Memory B cell (primary cell): ENCODE measurements around the gene UMAD1.

Experiments used
- ATAC-seq: fragments of 150-1000 bp; cut with Tn5 transposase; 2 replicates; pipeline ENCODE4 v1.10.0; 2021; ENCODE audit warnings: low read depth, mild to moderate bottlenecking, moderate library complexity
- DNase-seq, 2 donors: peaks; one replicate each; pipeline ENCODE4 v3.0.0; 2022; ENCODE audit warnings: low spot score in 2 of 2
- H3K27ac Mint-ChIP-seq: one replicate; pipeline ENCODE4 v1.8.0; 2022; ENCODE audit warnings: mild to moderate bottlenecking, moderate library complexity, mixed read lengths
- H3K27me3 Mint-ChIP-seq: one replicate; pipeline ENCODE4 v1.8.0; 2022; ENCODE audit warnings: mixed read lengths
- H3K36me3 Mint-ChIP-seq: one replicate; pipeline ENCODE4 v1.8.0; 2022; ENCODE audit warnings: mild to moderate bottlenecking, mixed read lengths
- H3K4me1 Mint-ChIP-seq: one replicate; pipeline ENCODE4 v1.8.0; 2022; ENCODE audit warnings: mixed read lengths
- H3K4me3 Mint-ChIP-seq: one replicate; pipeline ENCODE4 v1.8.0; 2022; ENCODE audit warnings: mild to moderate bottlenecking, moderate library complexity, mixed read lengths
- H3K9me3 Mint-ChIP-seq: one replicate; pipeline ENCODE4 v1.8.0; 2022; ENCODE audit warnings: mixed read lengths

The UMAD1 gene

GRCh38 chr7:7889791-7890568 is 249.4 kb downstream of the UMAD1 start:
- Mint-ChIP-seq H3K9me3 (no peaks in the 10 kb centered on the region), H3K36me3 (peaks cover 7% of the 10 kb centered on the region), H3K4me3 (no peak overlapping the region), H3K27me3 (no peaks in the 10 kb centered on the region), H3K4me1 (no peaks in the 10 kb centered on the region), H3K27ac (no peak overlapping the region)
- no peak for ATAC-seq
- DNase-seq = no peak

GRCh38 chr7:7895004-7895650 is 254.6 kb downstream of the UMAD1 start:
- H3K27ac Mint-ChIP-seq = no peak overlapping the region
- H3K27me3 Mint-ChIP-seq = no peaks in the 10 kb centered on the region

GRCh38 chr7:7895754-7896153 is 255.2 kb downstream of the UMAD1 start:
- Mint-ChIP-seq H3K9me3 (no peaks in the 10 kb centered on the region), H3K27me3 (no peaks in the 10 kb centered on the region), H3K4me3 (no peak overlapping the region), H3K4me1 (no peaks in the 10 kb centered on the region), H3K27ac (no peak overlapping the region), H3K36me3 (peaks cover 12% of the 10 kb centered on the region)
- no peak for ATAC-seq
- no peak for DNase-seq

More at GRCh38 chr7:7895004-7895650, 254.6 kb downstream of the UMAD1 start:
- no peak overlapping the region for H3K4me3 Mint-ChIP-seq
- DNase-seq (no peak), ATAC-seq (no peak)
- H3K4me1 Mint-ChIP-seq = no peaks in the 10 kb centered on the region
- H3K36me3 Mint-ChIP-seq = peaks cover 13% of the 10 kb centered on the region
- H3K9me3 Mint-ChIP-seq = no peaks in the 10 kb centered on the region

GRCh38 chr7:7897509-7897908 is 257.0 kb downstream of the UMAD1 start:
- ATAC-seq (no peak), DNase-seq (no peak)
- Mint-ChIP-seq H3K27ac (no peak overlapping the region), H3K27me3 (no peaks in the 10 kb centered on the region), H3K9me3 (no peaks in the 10 kb centered on the region), H3K4me3 (no peak overlapping the region), H3K4me1 (no peaks in the 10 kb centered on the region), H3K36me3 (peaks cover 8% of the 10 kb centered on the region)

- Mint-ChIP-seq H3K9me3 (no peaks in the 10 kb centered on the region), H3K27ac (no peak overlapping the region), H3K27me3 (no peaks in the 10 kb centered on the region)
These were observed 257.5 kb downstream of the UMAD1 start for GRCh38 chr7:7897949-7898515.

GRCh38 chr7:7902845-7903244 is 262.3 kb downstream of the UMAD1 start:
- Mint-ChIP-seq H3K36me3 (peaks cover 14% of the 10 kb centered on the region), H3K9me3 (peaks cover 6% of the 10 kb centered on the region), H3K27me3 (no peaks in the 10 kb centered on the region), H3K4me1 (peaks cover 2% of the 10 kb centered on the region), H3K4me3 (no peak overlapping the region), H3K27ac (peak overlapping the region; percentile 10)
- ATAC-seq (no peak), DNase-seq (no peak)

More at GRCh38 chr7:7897949-7898515, 257.5 kb downstream of the UMAD1 start:
- no peaks in the 10 kb centered on the region for H3K4me1 Mint-ChIP-seq
- H3K4me3 Mint-ChIP-seq = no peak overlapping the region
- ATAC-seq (no peak), DNase-seq (no peak)
- peaks cover 8% of the 10 kb centered on the region for H3K36me3 Mint-ChIP-seq

- no peak overlapping the region for H3K4me3 Mint-ChIP-seq
- no peak for ATAC-seq
- peaks cover 6% of the 10 kb centered on the region for H3K4me1 Mint-ChIP-seq
- peak overlapping the region; percentile 68 for H3K27ac Mint-ChIP-seq
- DNase-seq = no peak
- H3K36me3 Mint-ChIP-seq = peaks cover 16% of the 10 kb centered on the region
- H3K27me3 Mint-ChIP-seq = no peaks in the 10 kb centered on the region
- H3K9me3 Mint-ChIP-seq = peaks cover 6% of the 10 kb centered on the region
These were observed 266.8 kb downstream of the UMAD1 start for GRCh38 chr7:7907306-7907705.

- Mint-ChIP-seq H3K36me3 (peaks cover 16% of the 10 kb centered on the region), H3K4me1 (peaks cover 6% of the 10 kb centered on the region), H3K27ac (no peak overlapping the region), H3K27me3 (no peaks in the 10 kb centered on the region), H3K9me3 (peaks cover 6% of the 10 kb centered on the region), H3K4me3 (no peak overlapping the region)
- ATAC-seq (no peak), DNase-seq (no peak)
These were observed 268.1 kb downstream of the UMAD1 start for GRCh38 chr7:7908622-7909145.

GRCh38 chr7:7909376-7909775 is 268.8 kb downstream of the UMAD1 start:
- Mint-ChIP-seq H3K4me3 (no peak overlapping the region), H3K27ac (no peak overlapping the region), H3K36me3 (peaks cover 14% of the 10 kb centered on the region), H3K4me1 (peaks cover 6% of the 10 kb centered on the region), H3K27me3 (no peaks in the 10 kb centered on the region), H3K9me3 (peaks cover 6% of the 10 kb centered on the region)
- ATAC-seq = no peak
- no peak for DNase-seq

GRCh38 chr7:7911369-7912123 is 271.0 kb downstream of the UMAD1 start:
- Mint-ChIP-seq H3K27ac (no peak overlapping the region), H3K9me3 (peaks cover 4% of the 10 kb centered on the region), H3K4me3 (no peak overlapping the region), H3K4me1 (peaks cover 8% of the 10 kb centered on the region), H3K27me3 (no peaks in the 10 kb centered on the region), H3K36me3 (peaks cover 19% of the 10 kb centered on the region)
- DNase-seq = no peak
- ATAC-seq = no peak

GRCh38 chr7:7912937-7913336 is 272.4 kb downstream of the UMAD1 start:
- Mint-ChIP-seq H3K27me3 (no peaks in the 10 kb centered on the region), H3K4me3 (no peak overlapping the region), H3K36me3 (peaks cover 19% of the 10 kb centered on the region), H3K27ac (no peak overlapping the region), H3K4me1 (peaks cover 10% of the 10 kb centered on the region), H3K9me3 (no peaks in the 10 kb centered on the region)
- DNase-seq (no peak), ATAC-seq (no peak)

GRCh38 chr7:7913504-7913903 is 273.0 kb downstream of the UMAD1 start:
- DNase-seq = no peak
- no peak overlapping the region for H3K4me3 Mint-ChIP-seq
- peaks cover 10% of the 10 kb centered on the region for H3K4me1 Mint-ChIP-seq
- H3K36me3 Mint-ChIP-seq = peaks cover 19% of the 10 kb centered on the region
- ATAC-seq = no peak
- H3K27me3 Mint-ChIP-seq = no peaks in the 10 kb centered on the region
- H3K27ac Mint-ChIP-seq = no peak overlapping the region
- H3K9me3 Mint-ChIP-seq = no peaks in the 10 kb centered on the region

GRCh38 chr7:7914547-7914946 is 274.0 kb downstream of the UMAD1 start:
- DNase-seq (no peak), ATAC-seq (no peak)
- Mint-ChIP-seq H3K4me1 (peaks cover 19% of the 10 kb centered on the region), H3K27me3 (no peaks in the 10 kb centered on the region), H3K36me3 (peaks cover 19% of the 10 kb centered on the region), H3K4me3 (no peak overlapping the region), H3K9me3 (no peaks in the 10 kb centered on the region), H3K27ac (no peak overlapping the region)

GRCh38 chr7:7916064-7916463 is 275.5 kb downstream of the UMAD1 start:
- no peak overlapping the region for H3K4me3 Mint-ChIP-seq
- H3K9me3 Mint-ChIP-seq = no peaks in the 10 kb centered on the region
- H3K36me3 Mint-ChIP-seq = peaks cover 19% of the 10 kb centered on the region
- DNase-seq (no peak), ATAC-seq (no peak)
- peaks cover 22% of the 10 kb centered on the region for H3K4me1 Mint-ChIP-seq
- H3K27me3 Mint-ChIP-seq = no peaks in the 10 kb centered on the region
- H3K27ac Mint-ChIP-seq = no peak overlapping the region
